ENCODE results near the gene KLHDC10.

DNA sequence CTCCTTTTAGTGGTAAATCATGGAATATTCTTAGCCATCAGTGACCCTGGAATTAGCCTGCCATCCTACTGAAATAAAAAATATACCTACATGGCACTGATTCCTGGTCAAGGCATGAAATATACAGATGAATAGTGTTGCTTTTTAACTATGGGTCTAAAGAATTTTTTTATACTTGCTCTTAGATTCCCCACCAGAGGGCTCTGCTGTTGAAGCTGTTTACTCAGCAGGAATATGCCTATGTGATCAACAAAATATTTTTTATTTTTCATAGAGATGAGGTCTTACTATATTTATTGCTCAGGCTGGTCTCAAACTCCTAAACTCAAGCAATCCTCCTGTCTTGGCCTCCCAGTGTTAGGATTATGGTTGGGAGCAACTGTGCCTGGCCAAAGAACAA is 32.6 kb upstream of the KLHDC10 start:
- TF ChIP-seq GATA2 (IDR thresholded peaks at IDR 0.05; ENCODE audit: low read depth, low read length) (no peak), GATA3 (IDR thresholded peaks at IDR 0.05; ENCODE audit: low read depth, low read length) (no peak)
